Hepatocyte (in vitro differentiated cells): ENCODE data around the gene RPS6KA4. TPM values are rescaled to one million over a fixed set of nuclear protein-coding genes. Genes with fewer than 3 reads are reported as not detected.

Experiments used
- DNase-seq: peaks from one replicate; pipeline ENCODE4 v3.0.0-alpha.2; 2016; ENCODE audit warnings: low spot score
- H2AFZ ChIP-seq: fragments of 200-600 bp; sonication (generic); 2 replicates; pipeline ENCODE4 v1.6.0; 2016; ENCODE audit warnings: antibody characterized with exemption, mild to moderate bottlenecking
- H3K27ac ChIP-seq: fragments of 200-600 bp; sonication (generic); 2 replicates; pipeline ENCODE4 v1.5.1; 2016; ENCODE audit warnings: mild to moderate bottlenecking
- H3K27me3 ChIP-seq: fragments of 200-600 bp; sonication (generic); 2 replicates; pipeline ENCODE4 v1.6.1; 2016
- H3K36me3 ChIP-seq: fragments of 200-600 bp; sonication (generic); replicated peaks from 2 replicates; pipeline ENCODE4 v1.5.1; 2016; ENCODE audit warnings: low read depth; ENCODE audit not compliant: insufficient read depth
- H3K4me1 ChIP-seq: fragments of 200-600 bp; sonication (generic); 2 replicates; pipeline ENCODE4 v1.5.1; 2016; ENCODE audit warnings: mild to moderate bottlenecking, moderate library complexity; ENCODE audit not compliant: insufficient read depth
- H3K4me2 ChIP-seq: fragments of 200-600 bp; sonication (generic); 2 replicates; pipeline ENCODE4 v1.6.0; 2016
- H3K4me3 ChIP-seq: fragments of 200-600 bp; sonication (generic); 2 replicates; pipeline ENCODE4 v1.5.1; 2016; ENCODE audit warnings: mild to moderate bottlenecking
- H3K79me2 ChIP-seq: fragments of 200-600 bp; sonication (generic); 2 replicates; pipeline ENCODE4 v1.6.0; 2017; ENCODE audit warnings: mild to moderate bottlenecking
- H3K9me2 ChIP-seq: fragments of 200-600 bp; sonication (generic); replicated peaks from 2 replicates; pipeline ENCODE4 v1.6.0; 2017; ENCODE audit warnings: mild to moderate bottlenecking; ENCODE audit not compliant: insufficient read depth
- H3K9me3 ChIP-seq: fragments of 200-600 bp; sonication (generic); 2 replicates; pipeline ENCODE4 v1.5.1; 2016; ENCODE audit warnings: low read depth, mild to moderate bottlenecking
- H4K20me1 ChIP-seq: fragments of 200-600 bp; sonication (generic); 2 replicates; pipeline ENCODE4 v1.6.0; 2016; ENCODE audit warnings: mild to moderate bottlenecking; ENCODE audit not compliant: insufficient read depth, poor library complexity, severe bottlenecking
- CTCF ChIP-seq: fragments of 200-600 bp; sonication (generic); IDR thresholded peaks from 2 replicates; pipeline ENCODE4 v1.5.1; 2016; ENCODE audit warnings: antibody characterized with exemption, mild to moderate bottlenecking; ENCODE audit not compliant: poor library complexity
- EZH2 ChIP-seq: fragments of 200-600 bp; sonication (generic); IDR thresholded peaks from 2 replicates; pipeline ENCODE4 v1.6.1; 2016; ENCODE audit warnings: antibody characterized with exemption, mild to moderate bottlenecking, borderline replicate concordance
- EZH2phosphoT487 ChIP-seq: fragments of 200-600 bp; sonication (generic); IDR thresholded peaks from one replicate; pipeline ENCODE4 v1.6.1; 2018; ENCODE audit warnings: antibody characterized with exemption, mild to moderate bottlenecking, low read depth, moderate library complexity; ENCODE audit not compliant: unreplicated experiment, severe bottlenecking
- WGBS: methylation state at CpG from one replicate; pipeline ENCODE4 v1.1.6; 2016; ENCODE audit warnings: low lambda C conversion rate; ENCODE audit errors: missing lambda C conversion rate; 5-methylcytosine and 5-hydroxymethylcytosine counted together
- polyA plus RNA-seq: library from polyadenylated mRNA; unstranded; fragments of >200 nt; fragmentation: Nextera tagmentation; extraction: Ambion mirVana; gene quantifications from 2 replicates; pipeline ENCODE4 v1.2.1, GENCODE V29; 2016
- total RNA-seq: library from RNA; depleted of rRNA; stranded (reverse); fragments of >200 nt; gene quantifications from 2 replicates; pipeline ENCODE4 v1.2.3, GENCODE V29; 2014

RPS6KA4 gene
- total and polyA plus RNA-seq, 2 experiments from 2014 or later: 35.9 to 44.0 TPM

DNA sequence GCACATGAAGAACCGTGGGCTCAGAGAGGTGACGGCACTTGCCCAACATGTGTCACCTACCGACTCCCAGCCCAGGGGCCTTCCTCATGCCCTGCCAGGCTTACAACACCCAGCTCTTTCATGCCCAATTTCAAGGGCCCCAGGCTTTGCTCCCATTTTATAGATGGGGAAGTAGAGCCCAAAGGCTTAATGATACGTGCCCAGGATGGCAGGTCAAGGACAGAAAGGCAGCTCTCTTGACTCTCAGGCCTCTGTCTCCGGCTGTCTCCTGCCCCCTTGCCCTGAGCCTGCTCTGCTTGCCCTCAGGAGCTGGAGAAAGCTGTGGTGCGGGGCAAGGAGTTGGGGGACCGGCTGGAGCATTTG, 10.0 kb upstream of the RPS6KA4 start:
- Histone ChIP-seq H3K79me2 (no peaks in the 10 kb centered on the region), H2AFZ (no peak overlapping the region), H3K36me3 (no peaks in the 10 kb centered on the region), H3K4me3 (no peak overlapping the region), H3K4me1 (no peaks in the 10 kb centered on the region), H3K27ac (no peak overlapping the region), H3K9me2 (no peaks in the 10 kb centered on the region), H3K4me2 (no peak overlapping the region), H3K9me3 (no peaks in the 10 kb centered on the region), H3K27me3 (no peaks in the 10 kb centered on the region), H4K20me1 (no peaks in the 10 kb centered on the region)
- DNase-seq: peak; percentile 2
- TF ChIP-seq CTCF (no peak), EZH2phosphoT487 (no peak), EZH2 (no peak)
- 93% methylated on average over 7 of the region's 7 CpGs for WGBS

GRCh38 chr11:64349404-64349803, 9.6 kb upstream of the RPS6KA4 start:
- no peak overlapping the region for H2AFZ ChIP-seq
- 89% methylated on average over 6 of the region's 11 CpGs for WGBS
- H3K9me3 ChIP-seq: no peaks in the 10 kb centered on the region
- H3K36me3 ChIP-seq: no peaks in the 10 kb centered on the region
- H3K79me2 ChIP-seq: no peaks in the 10 kb centered on the region
- H3K4me2 ChIP-seq: no peak overlapping the region
- H3K9me2 ChIP-seq: no peaks in the 10 kb centered on the region
- no peak for TF ChIP-seq EZH2phosphoT487
- H4K20me1 ChIP-seq: no peaks in the 10 kb centered on the region
- H3K4me1 ChIP-seq: no peaks in the 10 kb centered on the region
- no peak overlapping the region for H3K27ac ChIP-seq
- H3K27me3 ChIP-seq: no peaks in the 10 kb centered on the region
- H3K4me3 ChIP-seq: no peak overlapping the region
- DNase-seq: peak; percentile 3

GRCh38 chr11:64351136-64351631, 7.8 kb upstream of the RPS6KA4 start:
- Histone ChIP-seq H3K4me1 (peaks cover 8% of the 10 kb centered on the region), H3K4me3 (no peak overlapping the region), H3K36me3 (no peaks in the 10 kb centered on the region), H3K27ac (no peak overlapping the region), H2AFZ (no peak overlapping the region), H3K27me3 (no peaks in the 10 kb centered on the region), H3K9me3 (no peaks in the 10 kb centered on the region), H3K4me2 (no peak overlapping the region), H3K79me2 (no peaks in the 10 kb centered on the region), H3K9me2 (no peaks in the 10 kb centered on the region), H4K20me1 (no peaks in the 10 kb centered on the region)
- 87% methylated on average over 18 of the region's 18 CpGs for WGBS
- no peak for TF ChIP-seq EZH2
- TF ChIP-seq EZH2phosphoT487: no peak
- no peak for TF ChIP-seq CTCF
- DNase-seq: peak; percentile 3

DNA sequence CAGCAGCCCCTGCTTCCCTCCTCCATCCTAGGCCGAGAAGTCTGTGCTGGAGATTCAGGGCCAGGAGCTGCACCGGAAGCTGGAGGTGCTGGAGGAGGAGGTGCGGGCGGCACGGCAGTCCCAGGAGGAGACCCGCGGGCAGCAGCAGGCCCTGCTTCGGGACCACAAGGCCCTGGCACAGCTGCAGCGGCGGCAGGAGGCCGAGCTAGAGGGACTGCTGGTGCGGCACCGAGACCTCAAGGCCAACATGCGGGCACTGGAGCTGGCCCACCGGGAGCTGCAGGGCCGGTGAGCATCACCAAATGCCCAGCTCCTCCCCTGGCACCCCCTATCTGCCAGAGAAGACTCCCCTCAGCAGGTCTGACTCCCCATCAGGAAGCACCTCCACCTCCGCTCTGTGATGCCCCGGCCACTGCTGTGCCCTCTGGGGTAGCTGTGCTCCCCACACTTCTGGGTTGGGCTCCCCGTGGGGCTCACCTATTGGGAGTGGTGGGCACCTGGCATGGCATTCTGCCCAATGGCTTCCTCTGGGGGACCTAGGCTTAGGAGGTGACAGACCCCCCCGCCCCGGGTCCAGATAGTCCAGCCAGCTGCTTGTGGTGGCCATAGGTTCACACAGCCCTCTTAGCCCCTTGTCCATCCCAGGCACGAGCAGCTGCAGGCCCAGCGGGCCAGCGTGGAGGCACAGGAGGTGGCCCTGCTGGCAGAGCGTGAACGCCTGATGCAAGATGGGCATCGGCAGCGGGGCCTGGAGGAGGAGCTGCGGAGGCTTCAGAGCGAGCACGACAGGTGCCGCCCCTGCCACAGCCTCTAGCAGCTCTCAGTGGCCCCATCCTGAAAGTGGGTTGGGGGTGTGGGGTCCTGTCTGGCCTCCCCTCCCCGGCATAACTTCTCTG, 6.6 kb upstream of the RPS6KA4 start:
- Histone ChIP-seq H3K4me2 (no peak overlapping the region), H2AFZ (no peak overlapping the region), H3K4me1 (peaks cover 15% of the 10 kb centered on the region), H3K9me2 (no peaks in the 10 kb centered on the region), H3K27me3 (no peaks in the 10 kb centered on the region), H3K27ac (no peak overlapping the region), H3K36me3 (no peaks in the 10 kb centered on the region), H3K9me3 (no peaks in the 10 kb centered on the region), H3K79me2 (no peaks in the 10 kb centered on the region), H4K20me1 (no peaks in the 10 kb centered on the region), H3K4me3 (no peak overlapping the region)
- 97% methylated on average over 32 of the region's 33 CpGs for WGBS
- TF ChIP-seq EZH2phosphoT487: no peak
- no peak for TF ChIP-seq EZH2
- TF ChIP-seq CTCF: no peak
- peak; percentile 6 for DNase-seq
